Activated CD8-positive, alpha-beta memory T cell treated with anti-CD3 and anti-CD28 coated beads for 4 hours (primary cell): ENCODE results near the gene MSANTD1.

Experiments used
- DNase-seq, 2 donors: peaks; one replicate each; pipeline ENCODE4 v3.0.0-alpha.2; 2020; ENCODE audit warnings: low read depth in 2 of 2

Gene MSANTD1

GRCh38 chr4:3215733-3216132 lies 33.2 kb upstream of the MSANTD1 start:
- no peak for DNase-seq

GRCh38 chr4:3217266-3217665 lies 31.7 kb upstream of the MSANTD1 start:
- DNase-seq, result no peak

GRCh38 chr4:3217771-3218170 lies 31.2 kb upstream of the MSANTD1 start:
- DNase-seq, result no peak

GRCh38 chr4:3218824-3219760 lies 29.9 kb upstream of the MSANTD1 start:
- no peak for DNase-seq

GRCh38 chr4:3219761-3220475 lies 29.0 kb upstream of the MSANTD1 start:
- no peak for DNase-seq

- DNase-seq, result no peak
These were observed 28.3 kb upstream of the MSANTD1 start for GRCh38 chr4:3220476-3221183.

- DNase-seq, result no peak
These were observed 27.8 kb upstream of the MSANTD1 start for GRCh38 chr4:3221184-3221494.

- DNase-seq, result no peak
These were observed 27.0 kb upstream of the MSANTD1 start for GRCh38 chr4:3221996-3222395.

- no peak for DNase-seq
These were observed 25.6 kb upstream of the MSANTD1 start for GRCh38 chr4:3223346-3223745.

GRCh38 chr4:3223956-3224748 lies 24.8 kb upstream of the MSANTD1 start:
- no peak for DNase-seq

- DNase-seq, result no peak
These were observed 23.7 kb upstream of the MSANTD1 start for GRCh38 chr4:3225071-3225850.

- DNase-seq, result no peak
These were observed 23.0 kb upstream of the MSANTD1 start for GRCh38 chr4:3225936-3226335.

GRCh38 chr4:3226467-3226866 lies 22.5 kb upstream of the MSANTD1 start:
- DNase-seq, result no peak

- DNase-seq, result no peak
These were observed 22.0 kb upstream of the MSANTD1 start for GRCh38 chr4:3226944-3227343.

GRCh38 chr4:3227878-3228675 lies 20.9 kb upstream of the MSANTD1 start:
- no peak for DNase-seq

- DNase-seq, result no peak
These were observed 20.1 kb upstream of the MSANTD1 start for GRCh38 chr4:3228881-3229280.

- DNase-seq, result no peak
These were observed 19.6 kb upstream of the MSANTD1 start for GRCh38 chr4:3229328-3229727.

GRCh38 chr4:3229964-3230363 lies 19.0 kb upstream of the MSANTD1 start:
- DNase-seq, result no peak

GRCh38 chr4:3231471-3231870 lies 17.5 kb upstream of the MSANTD1 start:
- no peak for DNase-seq

- no peak for DNase-seq
These were observed 17.0 kb upstream of the MSANTD1 start for GRCh38 chr4:3232001-3232400.
